LoVo (cell line): Measurements from ENCODE around the gene ETV3L.
A peak's percentile ranks its signal among the peaks of the same experiment; 100 is the strongest.

Experiments
- DNase-seq: peaks from one replicate; pipeline ENCODE4 v3.0.0-alpha.2; 2016; ENCODE audit warnings: low spot score

ETV3L gene

DNA sequence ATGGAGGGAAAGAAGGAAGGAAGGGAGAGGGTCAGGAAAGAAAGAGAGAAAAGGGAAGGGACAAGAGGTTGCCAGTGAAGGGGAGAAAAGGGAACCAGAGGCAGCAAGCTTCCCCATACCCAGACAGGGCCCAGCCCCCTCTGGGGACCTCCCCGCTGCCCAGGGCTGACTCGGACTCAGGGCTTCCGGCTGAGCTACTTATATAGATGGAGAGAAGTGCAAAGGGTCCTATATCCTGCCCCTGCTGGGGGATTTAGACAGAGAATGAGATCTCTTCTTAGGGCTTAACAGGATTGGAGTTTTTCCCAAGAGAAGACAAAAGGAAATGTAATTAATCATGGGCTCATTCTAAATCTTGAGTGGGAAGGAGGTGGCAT lies at the start of gene ETV3L:
Gene ETV3L, minus strand, starts transcription at position 176 of the 377 bp plus-strand sequence. CDS start 285 bp downstream, outside the sequence.
- no peak for DNase-seq

DNA sequence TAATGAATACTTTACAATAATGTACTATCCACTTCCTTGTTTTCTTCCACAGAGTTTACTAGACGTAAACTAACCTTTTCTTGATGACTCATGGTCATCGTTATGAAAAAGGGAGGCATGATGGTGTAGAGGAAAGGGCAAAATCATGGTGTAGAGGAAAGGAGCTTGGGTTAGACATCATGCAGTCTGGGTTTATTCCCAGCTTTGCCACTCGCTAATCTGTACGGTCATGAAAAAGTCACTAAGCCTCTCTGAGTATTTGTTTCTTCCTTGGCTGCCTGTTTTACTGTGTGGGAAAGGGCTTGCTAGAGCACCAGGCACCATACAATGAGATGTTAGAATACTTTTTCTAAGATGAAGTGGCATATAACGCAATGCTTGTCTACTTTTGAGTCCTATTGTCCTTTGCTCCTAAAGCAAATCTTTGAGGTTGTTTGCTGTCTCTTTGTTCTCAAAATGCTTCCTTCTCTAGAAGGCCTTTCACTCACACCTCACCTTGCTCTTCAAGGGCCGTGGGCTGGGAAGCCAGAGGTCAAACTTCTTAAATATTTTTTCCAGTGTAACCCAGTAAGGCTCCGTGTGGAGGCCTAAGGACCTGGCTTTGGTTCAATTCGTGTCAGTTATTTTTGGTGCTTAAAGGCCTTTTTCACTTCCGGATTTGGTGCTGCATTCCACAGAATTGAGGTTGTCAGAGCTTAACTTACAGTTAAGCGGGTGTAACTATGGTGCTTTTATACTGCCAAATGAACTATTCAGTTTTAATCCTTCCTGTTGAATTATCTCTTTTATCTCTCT lies 48.5 kb upstream of the ETV3L start:
- DNase-seq: peak; percentile 46

DNA sequence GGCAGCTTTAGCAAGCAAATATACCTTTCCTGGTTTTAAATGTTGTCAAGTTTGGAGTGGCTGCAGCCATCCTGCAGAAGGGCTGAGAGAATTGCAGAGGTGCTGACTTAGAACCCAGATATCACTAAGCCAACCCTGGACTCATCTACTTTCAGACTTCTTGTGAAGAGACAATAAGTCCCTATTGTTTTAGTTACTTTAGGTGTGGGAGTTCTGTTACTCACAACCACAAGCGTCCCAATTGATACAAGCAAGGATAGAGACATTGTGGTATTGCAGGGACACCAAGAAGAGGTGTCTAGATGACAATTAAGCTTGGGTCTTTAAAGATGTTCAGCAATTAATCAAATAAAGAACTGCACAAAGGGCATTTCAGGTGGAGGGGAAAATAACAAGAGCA lies 47.4 kb upstream of the ETV3L start:
- DNase-seq: no peak

DNA sequence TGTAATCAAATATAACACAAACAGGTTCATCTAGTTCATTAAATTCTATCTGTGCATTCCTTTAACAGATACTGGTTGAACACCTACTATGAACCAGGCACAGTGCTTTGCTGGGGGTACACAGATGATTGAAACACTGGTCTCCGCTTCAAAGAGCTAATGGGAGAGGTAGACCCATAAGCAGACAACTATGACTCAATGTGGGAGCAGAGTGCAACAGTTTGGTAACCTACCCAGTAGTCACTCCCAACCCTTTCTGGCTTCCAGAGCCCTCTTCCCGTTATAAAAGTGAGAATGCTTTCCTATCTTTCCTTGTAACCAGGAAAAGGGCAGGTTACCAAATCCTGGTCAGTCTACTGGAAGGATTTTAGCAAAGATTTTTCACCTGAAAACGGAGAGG lies 46.6 kb upstream of the ETV3L start:
- DNase-seq: no peak

DNA sequence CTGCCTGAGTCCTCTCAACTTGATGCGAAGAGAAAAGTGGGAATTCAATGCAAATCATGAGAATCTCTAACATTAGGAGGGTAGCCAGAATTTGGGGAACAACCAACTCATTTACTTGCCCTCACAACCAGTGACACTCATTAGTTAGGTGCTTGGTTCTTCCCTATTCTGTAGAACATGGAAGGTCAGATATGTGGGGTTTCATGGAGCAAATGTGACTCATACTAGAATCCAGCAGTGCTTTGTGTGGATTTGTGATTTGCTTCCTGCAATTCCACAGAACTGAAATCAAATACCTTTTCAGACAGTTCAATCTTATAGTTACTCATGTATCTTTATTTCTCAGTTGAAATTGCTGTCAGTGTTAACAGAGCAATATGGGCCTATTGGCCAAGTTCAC lies 45.5 kb upstream of the ETV3L start:
- DNase-seq: no peak

GRCh38 chr1:157144509-157144908 lies 44.9 kb upstream of the ETV3L start:
- DNase-seq: no peak

- DNase-seq: no peak
Measured at GRCh38 chr1:157142765-157143423, 43.3 kb upstream of the ETV3L start.

DNA sequence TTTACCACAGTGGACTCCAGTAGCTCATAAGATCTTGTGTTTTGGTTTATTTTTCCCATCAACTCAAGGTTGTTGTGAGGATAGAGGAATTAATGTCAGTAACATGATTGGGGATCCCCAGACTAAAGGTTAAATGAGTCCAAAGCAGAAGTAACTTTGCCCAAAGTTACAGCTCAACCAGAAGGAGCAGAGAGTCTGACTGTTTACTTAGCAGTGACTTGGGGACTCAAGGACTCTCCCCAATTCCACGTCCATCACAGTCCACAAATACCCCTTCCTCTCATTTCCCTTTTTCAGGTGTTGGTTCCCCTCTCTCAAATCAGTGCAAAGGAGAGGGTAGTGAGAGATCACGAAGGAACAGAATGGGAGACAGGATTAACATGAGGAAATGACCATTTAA lies 42.6 kb upstream of the ETV3L start:
- no peak for DNase-seq

GRCh38 chr1:157141212-157141855 lies 41.7 kb upstream of the ETV3L start:
- no peak for DNase-seq

DNA sequence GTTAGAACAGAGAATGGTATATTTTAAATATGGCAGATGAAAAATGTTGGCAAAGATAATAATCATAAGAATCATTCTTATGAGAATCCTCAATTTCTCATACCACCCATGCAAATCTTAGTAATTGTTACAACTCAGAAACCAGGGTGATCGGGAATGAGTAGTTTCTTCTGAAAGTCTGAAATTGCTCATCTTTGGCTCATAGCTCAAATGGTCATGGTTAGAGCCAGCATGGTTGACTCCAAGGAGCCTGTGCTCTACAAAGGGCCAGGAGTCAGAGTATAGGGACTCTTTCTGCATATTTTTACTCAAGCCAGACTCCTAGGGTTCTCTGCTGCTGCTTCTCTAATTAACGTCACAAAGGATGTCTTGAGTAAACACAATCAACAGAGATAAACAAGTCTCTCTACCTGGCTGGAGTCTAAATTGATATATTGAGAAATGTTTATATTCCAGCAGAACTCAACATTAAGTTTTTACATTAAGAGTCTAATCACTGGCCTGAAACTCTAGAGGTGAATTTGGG lies 40.5 kb upstream of the ETV3L start:
- DNase-seq: no peak

DNA sequence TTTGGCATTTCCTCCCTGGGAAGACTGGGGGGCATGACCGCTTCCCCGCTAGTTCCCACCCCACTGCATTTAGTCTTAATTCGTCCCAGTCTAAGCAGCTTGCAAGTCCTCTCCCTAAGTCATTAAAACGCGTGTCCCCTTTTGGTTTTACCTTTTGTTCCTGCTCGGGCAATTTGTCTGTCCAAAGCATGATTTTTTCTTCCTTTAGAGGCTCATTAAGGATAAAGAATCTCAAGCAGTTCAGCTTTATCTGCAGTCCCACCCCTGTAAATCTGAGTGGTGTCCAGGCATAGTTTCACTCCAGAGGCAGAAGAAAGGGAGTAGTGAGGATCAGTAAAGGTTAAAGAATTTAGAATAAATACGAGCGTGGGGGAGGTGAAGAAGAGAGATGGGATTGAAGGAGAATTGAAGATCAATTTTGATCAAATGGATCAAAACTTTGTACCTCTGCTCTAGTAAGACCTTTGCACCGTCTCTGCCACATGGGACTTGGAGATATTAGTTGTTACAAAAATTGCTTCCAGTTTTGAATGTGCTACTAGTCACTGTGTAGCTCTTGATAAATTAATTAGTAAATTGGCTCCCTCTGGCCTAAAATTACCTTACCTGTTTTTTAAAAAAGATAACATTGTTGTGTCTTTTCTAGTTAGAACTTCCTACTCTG lies 39.6 kb upstream of the ETV3L start:
- DNase-seq: no peak

DNA sequence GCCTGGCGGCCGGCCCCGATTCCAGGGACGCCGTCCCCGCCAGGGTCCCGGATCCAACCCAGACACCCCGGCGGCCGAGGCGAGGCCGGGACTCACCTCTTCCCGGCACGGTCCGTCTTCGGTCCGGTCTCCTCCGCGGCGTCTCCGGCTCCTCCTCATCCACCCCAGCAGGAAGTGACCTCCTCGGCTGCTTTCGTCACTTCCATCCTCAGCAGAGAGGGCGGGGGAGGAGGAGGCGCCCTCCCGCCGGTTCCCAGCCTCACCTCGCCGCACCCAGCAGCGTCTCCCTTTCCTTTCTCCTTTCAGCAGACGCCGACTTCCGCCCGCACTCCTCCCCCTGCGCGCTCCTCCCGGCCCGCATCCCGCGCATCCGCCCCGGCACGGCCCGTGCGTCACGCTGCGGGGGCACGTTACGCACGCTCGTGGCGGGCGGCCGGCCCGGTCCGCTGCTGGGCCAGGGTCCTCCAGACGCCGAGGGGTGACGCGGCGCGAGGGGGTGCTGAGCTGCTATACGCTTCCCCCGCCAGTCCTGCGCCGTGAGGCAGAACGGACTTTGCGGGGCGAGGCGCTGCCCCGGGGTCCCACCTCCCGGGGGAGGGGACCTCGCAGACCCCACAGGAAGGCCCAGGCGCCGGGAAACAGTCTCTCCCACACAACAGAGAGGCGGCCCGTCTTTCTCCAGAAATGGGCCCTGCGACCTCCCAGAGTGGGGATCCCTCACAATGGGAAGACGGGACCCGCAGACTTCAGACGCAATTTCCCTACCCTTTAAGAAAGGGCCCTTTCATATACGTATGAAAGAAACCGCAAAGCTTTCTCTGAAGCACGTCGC lies 38.8 kb upstream of the ETV3L start, which contains the start of gene ETV3:
Gene ETV3, minus strand, starts transcription at position 176 of the 832 bp plus-strand sequence. CDS start 2,043 bp downstream, outside the sequence.
- DNase-seq: peak; percentile 92

- no peak for DNase-seq
Measured at GRCh38 chr1:157137408-157138219, 38.0 kb upstream of the ETV3L start.

DNA sequence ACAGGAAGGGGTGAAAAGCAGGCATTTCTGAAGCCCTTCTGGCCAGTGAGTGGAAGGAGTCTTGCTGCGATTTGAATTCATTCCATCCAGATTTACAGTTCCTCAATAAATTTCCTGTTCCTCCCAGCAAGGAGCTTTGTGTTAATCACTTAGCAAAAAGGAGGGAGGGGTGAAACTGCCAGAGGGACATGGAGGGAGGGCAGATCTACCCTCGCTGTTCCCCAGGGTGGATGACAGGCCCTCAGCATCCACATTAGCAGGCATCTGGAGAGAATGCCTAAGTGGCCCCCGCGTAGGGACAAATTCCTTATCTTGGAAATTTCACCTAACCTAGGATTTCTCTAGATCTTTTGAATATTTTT lies 37.4 kb upstream of the ETV3L start:
- DNase-seq: no peak

DNA sequence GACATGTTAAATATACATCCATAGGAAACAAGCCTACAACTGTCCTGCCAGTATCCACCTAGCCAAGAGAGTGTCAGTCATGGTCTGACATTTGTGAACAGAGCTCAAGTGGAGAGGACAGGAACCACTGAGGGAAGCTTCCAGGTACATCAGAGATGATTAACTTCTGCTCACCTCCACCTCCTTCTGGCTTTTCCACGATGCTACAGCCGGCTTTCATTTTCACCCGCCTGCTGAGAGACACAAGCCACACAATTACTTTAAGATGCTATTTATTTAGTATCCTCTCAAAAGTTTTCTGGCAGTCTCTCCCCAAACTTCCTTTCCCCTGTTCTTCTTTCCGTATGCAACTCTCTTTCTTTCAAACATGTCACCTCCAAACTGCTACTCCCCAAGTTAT lies 36.5 kb upstream of the ETV3L start:
- DNase-seq: no peak

DNA sequence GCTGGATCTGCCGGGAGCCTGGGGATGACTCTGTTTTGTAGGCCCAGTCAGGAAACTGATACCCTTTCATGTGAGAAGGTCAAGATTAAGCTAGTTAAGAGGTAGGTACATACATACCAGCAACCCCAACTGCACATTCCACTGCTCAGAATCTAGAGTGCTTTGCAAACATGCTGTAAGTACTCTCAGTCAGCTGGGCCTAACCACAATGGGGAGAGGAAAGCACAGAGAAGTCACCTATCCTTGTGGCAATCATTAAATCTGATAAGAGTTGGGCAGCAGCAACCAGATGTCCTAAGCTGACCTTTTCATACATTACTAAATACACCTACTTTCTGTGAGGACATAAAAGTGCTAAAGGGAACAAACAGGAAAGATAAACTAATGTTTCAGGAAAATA lies 36.0 kb upstream of the ETV3L start:
- DNase-seq: no peak

GRCh38 chr1:157135070-157135469 lies 35.5 kb upstream of the ETV3L start:
- DNase-seq: no peak

GRCh38 chr1:157134442-157134841 lies 34.8 kb upstream of the ETV3L start:
- no peak for DNase-seq

DNA sequence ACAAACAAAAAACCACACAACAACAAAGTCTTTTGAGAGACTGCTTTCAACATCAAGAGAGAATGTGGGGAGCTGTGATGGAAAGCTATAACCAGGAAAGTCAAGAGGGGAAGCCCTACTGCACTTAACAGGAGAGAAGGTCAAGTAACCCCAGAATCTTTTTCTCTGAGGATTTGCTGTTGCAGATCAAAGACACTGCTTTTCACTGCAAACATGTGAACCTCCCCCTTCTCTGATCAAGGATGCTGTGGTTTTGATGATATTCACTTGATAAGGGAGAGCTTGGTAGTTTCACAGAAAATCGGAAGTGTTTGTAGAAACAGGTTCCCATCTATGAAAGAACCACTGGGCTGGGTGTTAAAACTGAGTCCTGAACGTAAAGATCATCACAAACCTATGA lies 33.8 kb upstream of the ETV3L start:
- no peak for DNase-seq

DNA sequence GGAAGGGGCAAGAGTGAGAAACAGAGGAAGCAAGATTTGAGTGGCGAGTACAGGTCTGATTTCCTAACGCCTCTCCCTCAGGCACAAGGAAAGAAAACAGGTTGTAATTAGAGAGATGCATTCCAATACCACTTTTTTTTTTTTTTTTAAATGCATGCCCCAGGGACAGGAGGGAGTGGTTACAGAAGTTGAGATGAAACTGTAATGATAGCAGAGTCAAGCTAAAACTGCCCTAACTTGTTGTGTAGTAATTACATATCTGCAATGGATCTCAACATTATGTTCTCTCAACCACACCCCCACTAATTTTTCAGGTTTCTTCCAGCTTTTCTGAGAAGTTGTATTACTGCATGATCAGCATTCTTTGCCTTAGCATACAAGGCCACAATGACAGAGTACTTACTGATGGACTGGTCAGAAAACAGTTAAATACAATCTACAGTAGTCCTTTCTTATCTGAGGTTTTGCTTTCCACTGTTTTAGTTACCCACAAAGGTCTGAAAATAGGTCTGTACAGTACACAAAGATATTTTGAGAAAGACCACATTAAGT lies 33.1 kb upstream of the ETV3L start:
- no peak for DNase-seq
